ENCODE results near the gene VPS8. TPM values are rescaled to one million over a fixed set of nuclear protein-coding genes. Genes with fewer than 3 reads are reported as not detected.

Gene VPS8
- total RNA-seq, 1 donor from 2014 or later, result 94.5 TPM

DNA sequence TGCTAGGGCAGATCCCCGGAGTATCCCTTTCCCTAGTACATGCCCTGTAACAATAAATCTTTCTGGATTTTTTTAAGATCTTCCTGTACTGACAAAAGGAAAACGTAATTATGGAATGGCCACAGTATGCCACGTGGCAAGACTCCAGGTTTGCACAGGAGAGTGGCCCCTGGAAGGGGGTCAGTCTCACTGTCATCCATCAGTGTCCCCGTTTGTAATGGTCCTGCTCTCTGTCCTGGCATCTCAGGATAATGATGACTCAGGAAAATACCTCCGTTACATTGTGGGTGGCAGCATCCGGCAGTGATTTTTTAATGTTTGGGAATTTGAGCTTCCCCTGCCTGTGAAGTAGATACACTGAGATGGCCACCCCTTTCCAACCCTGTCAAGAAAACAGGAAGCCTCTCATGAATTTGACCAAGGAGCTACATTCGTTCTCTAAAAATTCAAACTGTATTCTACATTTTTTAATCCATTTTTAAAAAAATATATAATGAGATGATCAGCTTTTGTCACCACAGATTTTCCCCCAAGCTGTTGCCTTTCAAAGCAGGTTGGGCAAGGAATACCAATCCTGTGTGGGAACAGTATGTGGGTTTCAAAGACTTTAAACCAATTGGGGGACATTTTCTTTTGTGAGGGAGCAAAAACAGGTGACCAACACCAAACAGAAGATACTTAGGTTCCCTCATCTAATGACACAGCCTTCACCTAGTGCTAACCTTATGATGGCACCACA is 230.5 kb downstream of the VPS8 start:
- DNase-seq, result no peak
- no peak overlapping the region for H3K27ac Mint-ChIP-seq (ENCODE audit: unreplicated experiment)

DNA sequence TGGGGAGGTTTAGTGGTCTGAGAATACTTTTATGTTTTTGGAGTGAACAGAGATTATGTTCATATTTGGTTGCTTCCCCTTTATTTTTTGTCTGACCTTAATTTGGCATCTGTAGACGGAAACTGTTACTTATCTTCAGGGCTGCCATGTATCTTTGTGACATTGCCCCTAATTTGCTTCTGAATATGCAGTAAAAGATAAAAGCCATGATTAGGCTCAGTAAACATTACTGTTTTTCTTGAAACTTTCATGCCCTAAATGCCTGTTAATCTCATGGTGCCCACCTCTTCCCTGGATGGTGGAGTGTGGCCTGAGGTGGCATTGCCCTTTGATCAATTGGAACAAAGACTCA is 234.2 kb downstream of the VPS8 start:
- Mint-ChIP-seq H3K36me3 (ENCODE audit: unreplicated experiment) (peaks cover 27% of the 10 kb centered on the region), H3K4me1 (ENCODE audit: low read depth, unreplicated experiment) (peaks cover 6% of the 10 kb centered on the region), H3K4me3 (ENCODE audit: unreplicated experiment) (no peak overlapping the region), H3K9me3 (ENCODE audit: unreplicated experiment) (no peaks in the 10 kb centered on the region), H3K27ac (ENCODE audit: unreplicated experiment) (no peak overlapping the region), H3K27me3 (ENCODE audit: unreplicated experiment) (peaks cover 4% of the 10 kb centered on the region)
- DNase-seq, result no peak
- TF ChIP-seq, protein P1, sequence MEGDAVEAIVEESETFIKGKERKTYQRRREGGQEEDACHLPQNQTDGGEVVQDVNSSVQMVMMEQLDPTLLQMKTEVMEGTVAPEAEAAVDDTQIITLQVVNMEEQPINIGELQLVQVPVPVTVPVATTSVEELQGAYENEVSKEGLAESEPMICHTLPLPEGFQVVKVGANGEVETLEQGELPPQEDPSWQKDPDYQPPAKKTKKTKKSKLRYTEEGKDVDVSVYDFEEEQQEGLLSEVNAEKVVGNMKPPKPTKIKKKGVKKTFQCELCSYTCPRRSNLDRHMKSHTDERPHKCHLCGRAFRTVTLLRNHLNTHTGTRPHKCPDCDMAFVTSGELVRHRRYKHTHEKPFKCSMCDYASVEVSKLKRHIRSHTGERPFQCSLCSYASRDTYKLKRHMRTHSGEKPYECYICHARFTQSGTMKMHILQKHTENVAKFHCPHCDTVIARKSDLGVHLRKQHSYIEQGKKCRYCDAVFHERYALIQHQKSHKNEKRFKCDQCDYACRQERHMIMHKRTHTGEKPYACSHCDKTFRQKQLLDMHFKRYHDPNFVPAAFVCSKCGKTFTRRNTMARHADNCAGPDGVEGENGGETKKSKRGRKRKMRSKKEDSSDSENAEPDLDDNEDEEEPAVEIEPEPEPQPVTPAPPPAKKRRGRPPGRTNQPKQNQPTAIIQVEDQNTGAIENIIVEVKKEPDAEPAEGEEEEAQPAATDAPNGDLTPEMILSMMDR (IDR thresholded peaks at IDR 0.05; ENCODE audit: partially characterized antibody, unreplicated experiment), result no peak

More for the DNA sequence above, 230.5 kb downstream of the VPS8 start:
- Mint-ChIP-seq H3K27me3 (ENCODE audit: unreplicated experiment) (peaks cover 5% of the 10 kb centered on the region), H3K9me3 (ENCODE audit: unreplicated experiment) (no peaks in the 10 kb centered on the region), H3K4me3 (ENCODE audit: unreplicated experiment) (no peak overlapping the region), H3K36me3 (ENCODE audit: unreplicated experiment) (peaks cover 20% of the 10 kb centered on the region), H3K4me1 (ENCODE audit: low read depth, unreplicated experiment) (peaks cover 6% of the 10 kb centered on the region)
- TF ChIP-seq, protein P1 (IDR thresholded peaks at IDR 0.05; ENCODE audit: partially characterized antibody, unreplicated experiment), result no peak

DNA sequence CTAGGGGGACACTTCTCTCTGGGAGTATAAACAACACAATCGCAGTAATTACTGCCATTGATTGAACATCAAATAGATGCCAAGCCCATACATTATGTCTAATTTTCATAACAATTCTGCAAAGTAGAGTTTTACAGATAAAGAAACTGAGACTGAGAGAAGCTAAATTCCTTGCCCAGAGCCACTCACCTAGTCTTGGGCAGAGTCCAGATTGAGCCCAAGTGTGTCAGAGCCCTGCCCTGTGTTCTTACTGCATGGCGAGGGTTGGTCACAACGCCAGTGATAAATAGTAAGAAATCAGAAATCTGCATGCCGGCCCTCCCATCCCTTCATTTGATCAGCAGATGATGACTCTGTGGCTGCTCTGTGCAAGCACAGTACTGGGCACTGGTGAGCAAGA is 234.6 kb downstream of the VPS8 start:
- no peak for DNase-seq
- Mint-ChIP-seq H3K9me3 (ENCODE audit: unreplicated experiment) (no peaks in the 10 kb centered on the region), H3K27me3 (ENCODE audit: unreplicated experiment) (peaks cover 4% of the 10 kb centered on the region), H3K36me3 (ENCODE audit: unreplicated experiment) (peaks cover 24% of the 10 kb centered on the region), H3K4me3 (ENCODE audit: unreplicated experiment) (no peak overlapping the region), H3K4me1 (ENCODE audit: low read depth, unreplicated experiment) (peaks cover 2% of the 10 kb centered on the region), H3K27ac (ENCODE audit: unreplicated experiment) (no peak overlapping the region)
- TF ChIP-seq, protein P1 (IDR thresholded peaks at IDR 0.05; ENCODE audit: partially characterized antibody, unreplicated experiment), result no peak

DNA sequence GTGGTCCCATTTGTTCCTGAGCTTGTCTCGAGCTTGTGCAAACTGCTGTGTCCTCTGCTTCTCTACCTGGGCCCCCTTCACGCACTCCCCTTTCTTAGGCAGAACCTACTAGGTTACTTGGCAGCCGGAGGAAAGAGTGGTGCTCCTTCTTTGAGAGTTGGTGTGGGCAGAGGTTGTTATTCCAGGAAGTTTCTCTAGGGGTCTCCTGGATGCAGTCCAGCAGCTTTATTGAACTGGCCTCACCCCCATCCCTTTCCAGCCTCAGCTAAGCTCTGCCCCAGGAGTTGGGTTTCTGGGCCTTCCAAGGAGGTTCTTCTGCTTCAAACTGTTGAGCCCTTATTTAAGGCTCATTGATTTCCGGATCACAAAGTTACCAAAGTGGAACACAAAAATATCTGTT is 237.7 kb downstream of the VPS8 start:
- Mint-ChIP-seq H3K4me1 (ENCODE audit: low read depth, unreplicated experiment) (no peaks in the 10 kb centered on the region), H3K36me3 (ENCODE audit: unreplicated experiment) (peaks cover 33% of the 10 kb centered on the region), H3K9me3 (ENCODE audit: unreplicated experiment) (no peaks in the 10 kb centered on the region), H3K27me3 (ENCODE audit: unreplicated experiment) (peaks cover 5% of the 10 kb centered on the region), H3K4me3 (ENCODE audit: unreplicated experiment) (no peak overlapping the region), H3K27ac (ENCODE audit: unreplicated experiment) (no peak overlapping the region)
- no peak for DNase-seq
- TF ChIP-seq, protein P1 (IDR thresholded peaks at IDR 0.05; ENCODE audit: partially characterized antibody, unreplicated experiment), result no peak

DNA sequence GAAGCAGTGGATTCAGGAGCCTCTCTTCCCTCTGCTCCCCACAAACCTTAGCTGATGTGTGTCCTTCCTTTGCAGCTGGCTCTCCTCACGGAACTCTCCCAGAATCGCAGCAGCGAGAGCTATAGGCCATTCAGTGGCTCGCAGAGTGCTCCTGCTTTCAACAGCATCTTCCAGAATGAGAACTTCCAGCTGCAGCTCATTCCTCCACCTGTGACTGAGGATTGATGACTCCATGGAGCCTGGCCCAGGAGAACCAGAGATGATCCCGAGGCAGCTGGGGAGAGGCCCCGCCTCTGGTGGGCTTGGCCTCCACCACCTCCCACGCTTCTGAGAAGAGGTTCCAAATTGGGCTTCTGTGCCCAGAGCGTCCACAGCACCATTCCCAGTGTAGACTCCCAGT is 239.8 kb downstream of the VPS8 start:
- TF ChIP-seq, protein P1 (IDR thresholded peaks at IDR 0.05; ENCODE audit: partially characterized antibody, unreplicated experiment), result no peak
- Mint-ChIP-seq H3K4me3 (ENCODE audit: unreplicated experiment) (no peak overlapping the region), H3K27me3 (ENCODE audit: unreplicated experiment) (peaks cover 5% of the 10 kb centered on the region), H3K27ac (ENCODE audit: unreplicated experiment) (no peak overlapping the region), H3K36me3 (ENCODE audit: unreplicated experiment) (peaks cover 41% of the 10 kb centered on the region), H3K4me1 (ENCODE audit: low read depth, unreplicated experiment) (no peaks in the 10 kb centered on the region), H3K9me3 (ENCODE audit: unreplicated experiment) (peaks cover under 1% of the 10 kb centered on the region)
- DNase-seq, result no peak

All from glutamatergic neuron (in vitro differentiated cells).